Midbrain (tissue), 1 donor: ENCODE results near the gene DOCK4.

ENCODE experiments used
- DNase-seq: peaks from one replicate; lab custom pipeline; 2025; lab: John Stamatoyannopoulos, UW

Gene DOCK4

GRCh38 chr7:112160130-112160770 is 45.9 kb downstream of the DOCK4 start:
- no peak for DNase-seq

GRCh38 chr7:112159351-112159750 is 46.8 kb downstream of the DOCK4 start:
- DNase-seq, result no peak

- DNase-seq, result no peak
Observed at GRCh38 chr7:112157072-112157471, 49.1 kb downstream of the DOCK4 start.

- no peak for DNase-seq
Observed at GRCh38 chr7:112156412-112156811, 49.8 kb downstream of the DOCK4 start.

GRCh38 chr7:112154690-112155089 is 51.5 kb downstream of the DOCK4 start:
- no peak for DNase-seq

GRCh38 chr7:112152186-112152585 is 54.0 kb downstream of the DOCK4 start:
- peak; percentile 32 for DNase-seq

GRCh38 chr7:112150823-112151641 is 55.2 kb downstream of the DOCK4 start:
- DNase-seq, result peak; percentile 49

GRCh38 chr7:112149734-112150133 is 56.5 kb downstream of the DOCK4 start:
- no peak for DNase-seq

GRCh38 chr7:112147793-112148361 is 58.3 kb downstream of the DOCK4 start:
- no peak for DNase-seq

- DNase-seq, result no peak
Observed at GRCh38 chr7:112145206-112145605, 61.0 kb downstream of the DOCK4 start.

GRCh38 chr7:112144284-112145059 is 61.7 kb downstream of the DOCK4 start:
- no peak for DNase-seq

GRCh38 chr7:112143582-112143981 is 62.6 kb downstream of the DOCK4 start:
- no peak for DNase-seq

GRCh38 chr7:112143136-112143535 is 63.1 kb downstream of the DOCK4 start:
- no peak for DNase-seq

GRCh38 chr7:112140600-112140999 is 65.6 kb downstream of the DOCK4 start:
- peak; percentile 29 for DNase-seq

- DNase-seq, result no peak
Observed at GRCh38 chr7:112138938-112139337, 67.3 kb downstream of the DOCK4 start.

GRCh38 chr7:112138325-112138852 is 67.8 kb downstream of the DOCK4 start:
- DNase-seq, result no peak

GRCh38 chr7:112137141-112138101 is 68.8 kb downstream of the DOCK4 start:
- no peak for DNase-seq

GRCh38 chr7:112136271-112137008 is 69.8 kb downstream of the DOCK4 start:
- no peak for DNase-seq

- DNase-seq, result no peak
Observed at GRCh38 chr7:112135815-112136214, 70.4 kb downstream of the DOCK4 start.

- DNase-seq, result peak; percentile 40
Observed at GRCh38 chr7:112134039-112134438, 72.2 kb downstream of the DOCK4 start.
